Measurements from ENCODE around the gene COMMD3.
"Not testable (repeated sequence)": the region's sequence is repeated elsewhere in the genome, so short reads cannot be mapped to it uniquely, and the experiment has no call there.

COMMD3 gene

GRCh38 chr10:22345301-22346095 lies 29.3 kb downstream of the COMMD3 start, which contains the start of gene SPAG6:
TSS of gene SPAG6 (plus strand) at chr10:22345496. CDS start at chr10:22345612, 116 bp downstream.
- Histone ChIP-seq H3K27me3 (replicated peaks; ENCODE audit: control insufficient read depth, insufficient read depth, low read length) (no peaks in the 10 kb centered on the region; the same call in 1 of the 2 replicates), H3K36me3 (ENCODE audit: control insufficient read depth, insufficient read depth, low read length) (no peaks in the 10 kb centered on the region), H3K4me3 (replicated peaks; ENCODE audit: low read depth, low read length) (no peak within 1 kb of the TSS)
- no peak for DNase-seq (ENCODE audit: extremely low read depth, insufficient read length)
- TF ChIP-seq CTCF (IDR thresholded peaks at IDR 0.05; ENCODE audit: insufficient read depth, low read length, poor library complexity, severe bottlenecking), result no peak

- H3K4me3 ChIP-seq (replicated peaks; ENCODE audit: low read depth, low read length), result no peak overlapping the region
- no peaks in the 10 kb centered on the region; the same call in 1 of the 2 replicates for H3K27me3 ChIP-seq (replicated peaks; ENCODE audit: control insufficient read depth, insufficient read depth, low read length)
- no peak for DNase-seq (ENCODE audit: extremely low read depth, insufficient read length)
- H3K36me3 ChIP-seq (ENCODE audit: control insufficient read depth, insufficient read depth, low read length), result no peaks in the 10 kb centered on the region
- TF ChIP-seq CTCF (IDR thresholded peaks at IDR 0.05; ENCODE audit: insufficient read depth, low read length, poor library complexity, severe bottlenecking), result no peak
These were observed 30.0 kb downstream of the COMMD3 start for GRCh38 chr10:22346096-22346661.

GRCh38 chr10:22349755-22350154 lies 33.6 kb downstream of the COMMD3 start:
- DNase-seq (ENCODE audit: extremely low read depth, insufficient read length), result no peak
- Histone ChIP-seq H3K27me3 (replicated peaks; ENCODE audit: control insufficient read depth, insufficient read depth, low read length) (no peaks in the 10 kb centered on the region), H3K36me3 (ENCODE audit: control insufficient read depth, insufficient read depth, low read length) (no peaks in the 10 kb centered on the region), H3K4me3 (replicated peaks; ENCODE audit: low read depth, low read length) (no peak overlapping the region)
- no peak for TF ChIP-seq CTCF (IDR thresholded peaks at IDR 0.05; ENCODE audit: insufficient read depth, low read length, poor library complexity, severe bottlenecking)

GRCh38 chr10:22351131-22351703 lies 35.0 kb downstream of the COMMD3 start:
- TF ChIP-seq CTCF (IDR thresholded peaks at IDR 0.05; ENCODE audit: insufficient read depth, low read length, poor library complexity, severe bottlenecking), result no peak

GRCh38 chr10:22356324-22356873 lies 40.2 kb downstream of the COMMD3 start:
- no peak for DNase-seq (ENCODE audit: extremely low read depth, insufficient read length)
- no peaks in the 10 kb centered on the region for H3K36me3 ChIP-seq (ENCODE audit: control insufficient read depth, insufficient read depth, low read length)

More at GRCh38 chr10:22351131-22351703, 35.0 kb downstream of the COMMD3 start:
- Histone ChIP-seq H3K36me3 (ENCODE audit: control insufficient read depth, insufficient read depth, low read length) (no peaks in the 10 kb centered on the region), H3K4me3 (replicated peaks; ENCODE audit: low read depth, low read length) (no peak overlapping the region), H3K27me3 (replicated peaks; ENCODE audit: control insufficient read depth, insufficient read depth, low read length) (no peaks in the 10 kb centered on the region)
- DNase-seq (ENCODE audit: extremely low read depth, insufficient read length), result no peak

GRCh38 chr10:22357770-22358169 lies 41.6 kb downstream of the COMMD3 start:
- not testable (repeated sequence) for H3K36me3 ChIP-seq (ENCODE audit: control insufficient read depth, insufficient read depth, low read length); DNase-seq (ENCODE audit: extremely low read depth, insufficient read length); H3K4me3 ChIP-seq (replicated peaks; ENCODE audit: low read depth, low read length); H3K27me3 ChIP-seq (replicated peaks; ENCODE audit: control insufficient read depth, insufficient read depth, low read length)

More at GRCh38 chr10:22356324-22356873, 40.2 kb downstream of the COMMD3 start:
- TF ChIP-seq CTCF (IDR thresholded peaks at IDR 0.05; ENCODE audit: insufficient read depth, low read length, poor library complexity, severe bottlenecking), result no peak
- Histone ChIP-seq H3K4me3 (replicated peaks; ENCODE audit: low read depth, low read length) (no peak overlapping the region), H3K27me3 (replicated peaks; ENCODE audit: control insufficient read depth, insufficient read depth, low read length) (no peaks in the 10 kb centered on the region)

Measured in GM06990 (cell line).